Liver (tissue), 9 donors: Measurements from ENCODE around the gene ITFG1. TPM values are rescaled to one million over a fixed set of nuclear protein-coding genes. Genes with fewer than 3 reads are reported as not detected.

Source experiments
- DNase-seq: peaks from one replicate; pipeline ENCODE4 v3.0.0-alpha.2; 2017; ENCODE audit warnings: low spot score
- H3K27ac ChIP-seq, 2 donors: one replicate each; pipeline ENCODE4 v1.7.0; 2013; ENCODE audit warnings: inconsistent platforms in 2 of 2, low read length in 2 of 2, control low read depth in 1 of 2, low read depth in 1 of 2, mild to moderate bottlenecking in 1 of 2
- H3K27me3 ChIP-seq, 4 donors: one replicate each; pipeline versions ENCODE4 v1.6.1 to v1.7.0; 2013; ENCODE audit warnings: low read length in 3 of 4, inconsistent platforms in 1 of 4, mild to moderate bottlenecking in 1 of 4, moderate library complexity in 1 of 4; ENCODE audit not compliant: control insufficient read depth in 4 of 4, insufficient read depth in 4 of 4
- H3K36me3 ChIP-seq, 4 donors: one replicate each; pipeline versions ENCODE4 v1.6.1 to v1.7.0; 2013; ENCODE audit warnings: low read length in 3 of 4, mild to moderate bottlenecking in 3 of 4, low read depth in 1 of 4, moderate library complexity in 1 of 4; ENCODE audit not compliant: control insufficient read depth in 4 of 4, insufficient read depth in 3 of 4
- H3K4me1 ChIP-seq, 4 donors: one replicate each; pipeline versions ENCODE4 v1.6.1 to v1.7.0; 2013; ENCODE audit warnings: low read length in 3 of 4, mild to moderate bottlenecking in 3 of 4, moderate library complexity in 1 of 4; ENCODE audit not compliant: control insufficient read depth in 4 of 4, insufficient read depth in 4 of 4
- H3K4me3 ChIP-seq, 3 donors: one replicate each; pipeline versions ENCODE4 v1.6.1 to v1.7.0; 2013; ENCODE audit warnings: low read length in 3 of 3, control low read depth in 1 of 3, low read depth in 1 of 3, mild to moderate bottlenecking in 1 of 3
- H3K9ac ChIP-seq, 2 donors: one replicate each; pipeline ENCODE4 v1.7.0; 2013; ENCODE audit warnings: low read length in 2 of 2, mild to moderate bottlenecking in 2 of 2, moderate library complexity in 2 of 2, control low read depth in 1 of 2, low read depth in 1 of 2
- H3K9me3 ChIP-seq, 4 donors: one replicate each; pipeline versions ENCODE4 v1.6.1 to v1.7.0; 2013; ENCODE audit warnings: low read length in 3 of 4; ENCODE audit not compliant: control insufficient read depth in 4 of 4
- ATF3 ChIP-seq: IDR thresholded peaks from 2 replicates; pipeline ENCODE4 v1.6.1; 2016; ENCODE audit warnings: antibody characterized with exemption
- CTCF ChIP-seq: fragments of 150-350 bp; IDR thresholded peaks from 2 replicates; pipeline ENCODE4 v1.5.1; 2017; ENCODE audit warnings: improper control_type of control experiment, low read depth, low read length; ENCODE audit not compliant: missing input control
- EGR1 ChIP-seq, 2 donors: IDR thresholded peaks; 2 replicates each; pipeline ENCODE4 v1.6.1; 2016 to 2018; ENCODE audit warnings: antibody characterized with exemption in 2 of 2, low read depth in 2 of 2
- FOXA2 ChIP-seq: IDR thresholded peaks from 2 replicates; pipeline ENCODE4 v1.6.1; 2016; ENCODE audit warnings: antibody characterized with exemption
- GABPA ChIP-seq, 2 donors: IDR thresholded peaks in 1 of 2; conservative IDR thresholded peaks in 1 of 2; 2 replicates each; pipeline ENCODE4 v1.6.1; 2016; ENCODE audit warnings: antibody characterized with exemption in 2 of 2, mild to moderate bottlenecking in 1 of 2, moderate library complexity in 1 of 2
- HNF4A ChIP-seq, 2 donors: conservative IDR thresholded peaks; 2 replicates each; pipeline ENCODE4 v1.6.1; 2016; ENCODE audit warnings: antibody characterized with exemption in 2 of 2, mild to moderate bottlenecking in 2 of 2
- JUND ChIP-seq, 2 donors: IDR thresholded peaks; 2 replicates each; pipeline ENCODE4 v1.6.1; 2016; ENCODE audit warnings: antibody characterized with exemption in 2 of 2
- NR2F2 ChIP-seq: IDR thresholded peaks from 2 replicates; pipeline ENCODE4 v1.6.1; 2016; ENCODE audit warnings: antibody characterized with exemption
- RAD21 ChIP-seq, 2 donors: IDR thresholded peaks; 2 replicates each; pipeline ENCODE4 v1.6.1; 2016; ENCODE audit warnings: antibody characterized with exemption in 2 of 2, mild to moderate bottlenecking in 2 of 2
- RXRA ChIP-seq, 2 donors: IDR thresholded peaks; 2 replicates each; pipeline ENCODE4 v1.6.1; 2017 to 2018; ENCODE audit warnings: antibody characterized with exemption in 2 of 2, mild to moderate bottlenecking in 1 of 2
- SP1 ChIP-seq: IDR thresholded peaks from 2 replicates; pipeline ENCODE4 v1.6.1; 2018; ENCODE audit warnings: antibody characterized with exemption, mild to moderate bottlenecking
- TAF1 ChIP-seq: conservative IDR thresholded peaks from 2 replicates; pipeline ENCODE4 v1.6.1; 2016; ENCODE audit warnings: antibody characterized with exemption, mild to moderate bottlenecking
- YY1 ChIP-seq: IDR thresholded peaks from 2 replicates; pipeline ENCODE4 v1.6.1; 2016; ENCODE audit warnings: antibody characterized with exemption, mild to moderate bottlenecking
- ZBTB33 ChIP-seq: IDR thresholded peaks from 2 replicates; pipeline ENCODE4 v1.6.1; 2016; ENCODE audit warnings: antibody characterized with exemption
- WGBS: extraction: QIAGEN DNeasy Blood & Tissue Kit; methylation state at CpG from one replicate; pipeline ENCODE4 v1.1.7; 2013; 5-methylcytosine and 5-hydroxymethylcytosine counted together
- polyA plus RNA-seq, 2 donors: library from polyadenylated mRNA; stranded (reverse) in 1 of 2; unstranded in 1 of 2; fragments of 200-250 nt in 1 of 2; fragments of >200 nt in 1 of 2; fragmentation: Nextera tagmentation in 1 of 2; extraction: Ambion mirVana in 1 of 2; gene quantifications; one replicate each; pipeline versions ENCODE4 v1.2.1 to v1.2.3, GENCODE V29; 2013 to 2015
- total RNA-seq, 2 donors: library from RNA; depleted of rRNA; stranded (reverse); fragments of >200 nt; gene quantifications; one replicate each; pipeline ENCODE4 v1.2.3, GENCODE V29; 2014
- TF ChIP-seq, protein P1 (sequence below): IDR thresholded peaks from 2 replicates; pipeline ENCODE4 v1.6.1; 2016; ENCODE audit warnings: antibody characterized with exemption
- TF ChIP-seq, protein P2 (sequence below): IDR thresholded peaks from 2 replicates; pipeline ENCODE4 v1.6.1; 2016; ENCODE audit warnings: antibody characterized with exemption, mild to moderate bottlenecking
- donor health status: healthy.
- donor health status: healthy.
- donor health status: healthy.
- donor health status: healthy.
- donor health status: healthy.

The ITFG1 gene
- total and polyA plus RNA-seq, 4 donors = 31.1 to 51.0 (median 36.5) TPM

- TF ChIP-seq CTCF (no peak), SP1 (no peak), NR2F2 (no peak)
Observed at GRCh38 chr16:47308601-47309000, 152.3 kb downstream of the ITFG1 start (continued).

- H3K27me3 ChIP-seq = no peaks in the 10 kb centered on the region
- H3K36me3 ChIP-seq = peaks cover 0 to 9% (median 7%) of the 10 kb centered on the region in 4 donors
- 96% methylated on average over 1 of the region's 1 CpG for WGBS
Observed at GRCh38 chr16:47304563-47304962, 156.3 kb downstream of the ITFG1 start.

DNA sequence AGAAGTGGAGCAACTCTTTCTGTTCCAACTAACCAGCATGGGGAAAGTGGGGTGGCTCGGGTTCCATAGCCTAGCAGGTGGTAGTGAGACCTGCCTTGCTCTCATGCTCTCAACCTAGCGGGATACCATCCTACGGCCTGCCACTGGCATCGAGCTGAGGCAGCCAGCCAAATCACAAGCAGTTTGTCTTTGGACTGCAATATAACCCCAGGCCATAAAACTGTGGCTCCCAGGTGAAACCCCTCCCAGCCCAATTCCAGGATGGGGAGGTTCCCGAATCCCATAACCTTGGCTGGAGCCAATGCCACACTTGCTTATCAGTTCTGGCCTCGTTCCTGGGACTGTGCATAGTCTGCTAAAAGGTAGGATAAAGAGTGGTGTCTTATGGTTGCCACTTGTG is 161.3 kb downstream of the ITFG1 start:
- no peaks in the 10 kb centered on the region for H3K9me3 ChIP-seq
- H3K9ac ChIP-seq = no peak overlapping the region
- DNase-seq = no peak
- H3K4me3 ChIP-seq = no peak overlapping the region
- no peaks in the 10 kb centered on the region for H3K27me3 ChIP-seq
- peaks cover 0 to 8% (median 5%) of the 10 kb centered on the region in 4 donors for H3K36me3 ChIP-seq
- H3K27ac ChIP-seq = no peak overlapping the region
- H3K4me1 ChIP-seq = no peaks in the 10 kb centered on the region
- TF ChIP-seq TAF1 = no peak
- no peak for TF ChIP-seq RXRA (IDR thresholded peaks at IDR 0.05)
- no peak for TF ChIP-seq ATF3
- TF ChIP-seq JUND (IDR thresholded peaks at IDR 0.05) = no peak
- no peak for TF ChIP-seq RAD21 (IDR thresholded peaks at IDR 0.05)
- no peak for TF ChIP-seq CTCF
- no peak for TF ChIP-seq FOXA2
- TF ChIP-seq ZBTB33 = no peak
- TF ChIP-seq SP1 = no peak
- TF ChIP-seq, protein P1, sequence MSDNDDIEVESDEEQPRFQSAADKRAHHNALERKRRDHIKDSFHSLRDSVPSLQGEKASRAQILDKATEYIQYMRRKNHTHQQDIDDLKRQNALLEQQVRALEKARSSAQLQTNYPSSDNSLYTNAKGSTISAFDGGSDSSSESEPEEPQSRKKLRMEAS = no peak
- no peak for TF ChIP-seq NR2F2
- TF ChIP-seq HNF4A (conservative IDR thresholded peaks at IDR 0.05) = no peak
- no peak for TF ChIP-seq YY1
- TF ChIP-seq, protein P2, sequence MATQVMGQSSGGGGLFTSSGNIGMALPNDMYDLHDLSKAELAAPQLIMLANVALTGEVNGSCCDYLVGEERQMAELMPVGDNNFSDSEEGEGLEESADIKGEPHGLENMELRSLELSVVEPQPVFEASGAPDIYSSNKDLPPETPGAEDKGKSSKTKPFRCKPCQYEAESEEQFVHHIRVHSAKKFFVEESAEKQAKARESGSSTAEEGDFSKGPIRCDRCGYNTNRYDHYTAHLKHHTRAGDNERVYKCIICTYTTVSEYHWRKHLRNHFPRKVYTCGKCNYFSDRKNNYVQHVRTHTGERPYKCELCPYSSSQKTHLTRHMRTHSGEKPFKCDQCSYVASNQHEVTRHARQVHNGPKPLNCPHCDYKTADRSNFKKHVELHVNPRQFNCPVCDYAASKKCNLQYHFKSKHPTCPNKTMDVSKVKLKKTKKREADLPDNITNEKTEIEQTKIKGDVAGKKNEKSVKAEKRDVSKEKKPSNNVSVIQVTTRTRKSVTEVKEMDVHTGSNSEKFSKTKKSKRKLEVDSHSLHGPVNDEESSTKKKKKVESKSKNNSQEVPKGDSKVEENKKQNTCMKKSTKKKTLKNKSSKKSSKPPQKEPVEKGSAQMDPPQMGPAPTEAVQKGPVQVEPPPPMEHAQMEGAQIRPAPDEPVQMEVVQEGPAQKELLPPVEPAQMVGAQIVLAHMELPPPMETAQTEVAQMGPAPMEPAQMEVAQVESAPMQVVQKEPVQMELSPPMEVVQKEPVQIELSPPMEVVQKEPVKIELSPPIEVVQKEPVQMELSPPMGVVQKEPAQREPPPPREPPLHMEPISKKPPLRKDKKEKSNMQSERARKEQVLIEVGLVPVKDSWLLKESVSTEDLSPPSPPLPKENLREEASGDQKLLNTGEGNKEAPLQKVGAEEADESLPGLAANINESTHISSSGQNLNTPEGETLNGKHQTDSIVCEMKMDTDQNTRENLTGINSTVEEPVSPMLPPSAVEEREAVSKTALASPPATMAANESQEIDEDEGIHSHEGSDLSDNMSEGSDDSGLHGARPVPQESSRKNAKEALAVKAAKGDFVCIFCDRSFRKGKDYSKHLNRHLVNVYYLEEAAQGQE = no peak
- no peak for TF ChIP-seq EGR1 (IDR thresholded peaks at IDR 0.05; ENCODE audit: low read depth in 2 of 2)
- WGBS = 94% methylated on average over 6 of the region's 6 CpGs

More at GRCh38 chr16:47304563-47304962, 156.3 kb downstream of the ITFG1 start:
- no peak overlapping the region for H3K4me3 ChIP-seq
- H3K9ac ChIP-seq = no peak overlapping the region
- DNase-seq = no peak
- H3K4me1 ChIP-seq = no peaks in the 10 kb centered on the region
- TF ChIP-seq GABPA (IDR thresholded peaks at IDR 0.05 in 1 of 2, conservative IDR thresholded peaks at IDR 0.05 in 1 of 2) = no peak
- TF ChIP-seq ATF3 = no peak
- no peaks in the 10 kb centered on the region for H3K9me3 ChIP-seq
- H3K27ac ChIP-seq = no peak overlapping the region
